Measurements from ENCODE around the gene LOXL1. TPM values are rescaled to one million over a fixed set of nuclear protein-coding genes. Genes with fewer than 3 reads are reported as not detected.
A peak's percentile ranks its signal among the peaks of the same experiment; 100 is the strongest.
"Not testable (repeated sequence)": the region's sequence is repeated elsewhere in the genome, so short reads cannot be mapped to it uniquely, and the experiment has no call there.

The LOXL1 gene
- total RNA-seq, 1 experiment from 2014 or later = 67.5 TPM

GRCh38 chr15:73936588-73937290 lies 10.5 kb downstream of the LOXL1 start:
- no peak for DNase-seq (ENCODE audit: low read depth)

GRCh38 chr15:73937296-73937695 lies 11.0 kb downstream of the LOXL1 start:
- no peak for DNase-seq (ENCODE audit: low read depth)

GRCh38 chr15:73937726-73938125 lies 11.5 kb downstream of the LOXL1 start:
- DNase-seq (ENCODE audit: low read depth) = no peak

- not testable (repeated sequence) for DNase-seq (ENCODE audit: low read depth)
Observed at GRCh38 chr15:73938516-73938915, 12.3 kb downstream of the LOXL1 start.

- DNase-seq (ENCODE audit: low read depth) = no peak
Observed at GRCh38 chr15:73939138-73939537, 12.9 kb downstream of the LOXL1 start.

- no peak for DNase-seq (ENCODE audit: low read depth)
Observed at GRCh38 chr15:73940061-73940981, 14.1 kb downstream of the LOXL1 start.

GRCh38 chr15:73941044-73941443 lies 14.8 kb downstream of the LOXL1 start:
- peak; percentile 96 for DNase-seq (ENCODE audit: low read depth)

GRCh38 chr15:73941449-73941848 lies 15.2 kb downstream of the LOXL1 start:
- no peak for DNase-seq (ENCODE audit: low read depth)

- DNase-seq (ENCODE audit: low read depth) = peak; percentile 69
Observed at GRCh38 chr15:73941871-73942635, 15.8 kb downstream of the LOXL1 start.

GRCh38 chr15:73942751-73943270 lies 16.5 kb downstream of the LOXL1 start:
- DNase-seq (ENCODE audit: low read depth) = no peak

GRCh38 chr15:73944161-73945129 lies 18.2 kb downstream of the LOXL1 start:
- no peak for DNase-seq (ENCODE audit: low read depth)

- no peak for DNase-seq (ENCODE audit: low read depth)
Observed at GRCh38 chr15:73945130-73945508, 18.9 kb downstream of the LOXL1 start.

- DNase-seq (ENCODE audit: low read depth) = no peak
Observed at GRCh38 chr15:73946046-73946721, 19.9 kb downstream of the LOXL1 start.

- no peak for DNase-seq (ENCODE audit: low read depth)
Observed at GRCh38 chr15:73946795-73947370, 20.6 kb downstream of the LOXL1 start.

- DNase-seq (ENCODE audit: low read depth) = no peak
Observed at GRCh38 chr15:73947651-73948050, 21.4 kb downstream of the LOXL1 start.

GRCh38 chr15:73948396-73948795 lies 22.1 kb downstream of the LOXL1 start:
- no peak for DNase-seq (ENCODE audit: low read depth)

- DNase-seq (ENCODE audit: low read depth) = no peak
Observed at GRCh38 chr15:73948982-73949381, 22.7 kb downstream of the LOXL1 start.

GRCh38 chr15:73949496-73949895 lies 23.2 kb downstream of the LOXL1 start:
- no peak for DNase-seq (ENCODE audit: low read depth)

GRCh38 chr15:73950479-73950830 lies 24.2 kb downstream of the LOXL1 start:
- no peak for DNase-seq (ENCODE audit: low read depth)
